Ovary (tissue), 3 donors: Measurements from ENCODE around the gene DFFA.

Experiments used
- CTCF ChIP-seq, 3 donors: fragments of 450-650 bp in 2 of 3; fragments of 200-600 bp in 1 of 3; IDR thresholded peaks; one replicate each; pipeline versions ENCODE4 v1.5.1 to v1.8.0; 2016 to 2022; ENCODE audit warnings: antibody characterized with exemption in 3 of 3, mild to moderate bottlenecking in 1 of 3
- EP300 ChIP-seq: sonication (generic); formaldehyde crosslinking; IDR thresholded peaks from one replicate; pipeline ENCODE4 v1.6.1; 2017; ENCODE audit warnings: antibody characterized with exemption
- POLR2A ChIP-seq: fragments of 450-650 bp; IDR thresholded peaks from one replicate; pipeline ENCODE4 v1.6.1; 2017; ENCODE audit warnings: antibody characterized with exemption, mild to moderate bottlenecking, moderate library complexity
- donor health status: DM: no; HTN: no; CAD: no.

- TF ChIP-seq POLR2A (no peak), CTCF (IDR thresholded peaks at IDR 0.05) (no peak), EP300 (no peak)
These were observed 43.3 kb downstream of the DFFA start for GRCh38 chr1:10428984-10429383.
